Naive thymus-derived CD4-positive, alpha-beta T cell (primary cell): Measurements from ENCODE around the gene CIPC. TPM values are rescaled to one million over a fixed set of nuclear protein-coding genes. Genes with fewer than 3 reads are reported as not detected.

Experiments used
- ATAC-seq: fragments of 150-1000 bp; cut with Tn5 transposase; 2 replicates; pipeline ENCODE4 v1.10.0; 2021; ENCODE audit warnings: mild to moderate bottlenecking, moderate library complexity
- CTCF ChIA-PET: fragments of 350-600 bp; sonication (Branson Sonifier 250); formaldehyde crosslinking; loops from one replicate; lab custom pipeline; 2021; ENCODE audit warnings: antibody characterized with exemption; lab: Charles Lee
- POLR2A ChIA-PET: fragments of 350-600 bp; sonication (Branson Sonifier 250); formaldehyde crosslinking; loops from one replicate; lab custom pipeline; 2021; ENCODE audit warnings: antibody characterized with exemption, inconsistent platforms; lab: Charles Lee
- DNase-seq, 9 donors: peaks; one replicate each; pipeline versions ENCODE4 v3.0.0 to v3.0.0-alpha.2; 2020 to 2022; ENCODE audit warnings: mixed read lengths in 1 of 9
- H3K27ac ChIP-seq: one replicate; pipeline ENCODE4 v1.7.0; 2013; ENCODE audit warnings: mild to moderate bottlenecking, low read depth, low read length, moderate library complexity
- H3K27me3 ChIP-seq, 2 donors: one replicate each; pipeline ENCODE4 v1.7.0; 2013; ENCODE audit warnings: low read length in 2 of 2, mild to moderate bottlenecking in 2 of 2, moderate library complexity in 2 of 2; ENCODE audit not compliant: control insufficient read depth in 2 of 2, insufficient read depth in 2 of 2
- H3K36me3 ChIP-seq, 3 experiments: 1 replicate in 2 of 3; 2 replicates in 1 of 3; pipeline ENCODE4 v1.7.0; 2013; ENCODE audit warnings: low read length in 3 of 3, mild to moderate bottlenecking in 3 of 3, moderate library complexity in 1 of 3; ENCODE audit not compliant: insufficient read depth in 3 of 3, control insufficient read depth in 2 of 3
- H3K4me1 ChIP-seq, 2 donors: one replicate each; pipeline ENCODE4 v1.7.0; 2013; ENCODE audit warnings: low read length in 2 of 2, mild to moderate bottlenecking in 2 of 2, moderate library complexity in 1 of 2; ENCODE audit not compliant: control insufficient read depth in 2 of 2, insufficient read depth in 2 of 2
- H3K4me3 ChIP-seq: 2 replicates; pipeline ENCODE4 v1.7.0; 2013; ENCODE audit warnings: mild to moderate bottlenecking, low read length
- H3K9me3 ChIP-seq, 3 experiments: 1 replicate in 2 of 3; 2 replicates in 1 of 3; pipeline ENCODE4 v1.7.0; 2013; ENCODE audit warnings: low read length in 3 of 3; ENCODE audit not compliant: control insufficient read depth in 2 of 3
- H3K27ac Mint-ChIP-seq, 9 donors: one replicate each; pipeline ENCODE4 v1.8.0; 2020 to 2022; ENCODE audit warnings: mixed read lengths in 9 of 9, mild to moderate bottlenecking in 8 of 9, moderate library complexity in 5 of 9, inconsistent platforms in 2 of 9
- H3K27me3 Mint-ChIP-seq, 5 donors: one replicate each; pipeline ENCODE4 v1.8.0; 2021 to 2022; ENCODE audit warnings: mixed read lengths in 5 of 5, mild to moderate bottlenecking in 1 of 5
- H3K36me3 Mint-ChIP-seq, 5 donors: one replicate each; pipeline ENCODE4 v1.8.0; 2020 to 2022; ENCODE audit warnings: mixed read lengths in 5 of 5, mild to moderate bottlenecking in 3 of 5, inconsistent platforms in 1 of 5
- H3K4me1 Mint-ChIP-seq, 7 donors: one replicate each; pipeline ENCODE4 v1.8.0; 2020 to 2022; ENCODE audit warnings: mixed read lengths in 7 of 7, mild to moderate bottlenecking in 3 of 7, inconsistent platforms in 1 of 7
- H3K4me3 Mint-ChIP-seq, 10 donors: one replicate each; pipeline ENCODE4 v1.8.0; 2020 to 2022; ENCODE audit warnings: mild to moderate bottlenecking in 10 of 10, mixed read lengths in 10 of 10, moderate library complexity in 6 of 10, inconsistent platforms in 2 of 10
- H3K9me3 Mint-ChIP-seq, 11 donors: one replicate each; pipeline ENCODE4 v1.8.0; 2020 to 2022; ENCODE audit warnings: mixed read lengths in 11 of 11, mild to moderate bottlenecking in 4 of 11, inconsistent platforms in 1 of 11, moderate library complexity in 1 of 11
- intact Hi-C, 2 donors: fragments of 100-400 bp; cut with micrococcal nuclease; formaldehyde crosslinking; loops; one replicate each; pipeline ENCODE4 v1.15.1; 2023
- polyA plus RNA-seq, 2 donors: library from polyadenylated mRNA; unstranded; fragments of 300-500 nt; fragmentation: Illumina TruSeq; gene quantifications; one replicate each; pipeline ENCODE4 v1.2.3, GENCODE V29; 2021
- total RNA-seq, 6 experiments: library from RNA in 5 of 6; stranded (reverse) in 5 of 6; gene quantifications; 1 replicate in 5 of 6; 2 replicates in 1 of 6; pipeline ENCODE4 v1.2.3 and lab custom pipeline; 2021 to 2026

The CIPC gene
- total and polyA plus RNA-seq, 7 experiments from 2014 or later, result 4.3 to 14.2 (median 10.5) TPM

DNA sequence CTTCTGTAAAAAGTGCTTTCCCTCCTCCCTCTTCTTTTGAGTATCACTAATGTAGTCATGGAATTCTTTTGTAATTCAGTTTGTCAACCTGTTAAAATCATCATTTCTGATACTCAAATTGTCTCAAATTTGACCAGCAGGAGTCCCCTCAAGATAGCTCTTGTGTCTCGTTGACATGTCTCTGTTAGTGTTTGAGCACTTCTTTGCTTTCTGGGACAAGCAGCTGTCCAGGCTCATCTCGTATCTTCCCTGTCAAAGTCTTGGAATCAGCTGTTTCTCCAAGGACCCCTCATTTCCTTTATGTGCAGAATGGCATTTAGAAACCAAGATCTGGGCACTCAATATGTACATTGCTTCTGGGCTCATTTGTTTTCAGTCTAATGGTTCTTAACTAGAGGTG, 10.7 kb downstream of the CIPC start:
- Histone ChIP-seq H3K9me3 (no peaks in the 10 kb centered on the region), H3K4me1 (no peaks in the 10 kb centered on the region), H3K27me3 (no peaks in the 10 kb centered on the region), H3K4me3 (no peak overlapping the region), H3K36me3 (peaks cover 0 to 59% (median 5%) of the 10 kb centered on the region in 3 experiments), H3K27ac (no peak overlapping the region)
- ChIA-PET CTCF (interaction anchor here (0.6 to 2.6 kb wide), 2 partner anchors 15 to 208 kb away, joined by 4 to 18 read pairs; no protein-coding TSS in a partner anchor), POLR2A (interaction anchor here (2.2 kb wide), 1 partner anchor 12 kb away, joined by 10 read pairs; no protein-coding TSS in a partner anchor)
- Mint-ChIP-seq H3K9me3 (no peaks in the 10 kb centered on the region), H3K4me1 (peaks cover 0 to 11% (median 5%) of the 10 kb centered on the region in 7 donors), H3K27ac (peak overlapping the region in 1 of 9 donors; percentile 12), H3K36me3 (peaks cover 15 to 49% (median 20%) of the 10 kb centered on the region in 5 donors), H3K4me3 (no peak overlapping the region), H3K27me3 (no peaks in the 10 kb centered on the region)
- intact Hi-C loops, result loop anchor here in 1 of 2 donors (1.0 kb wide), 1 partner anchor 17 kb away; no protein-coding TSS in a partner anchor
- DNase-seq (no peak), ATAC-seq (no peak)

DNA sequence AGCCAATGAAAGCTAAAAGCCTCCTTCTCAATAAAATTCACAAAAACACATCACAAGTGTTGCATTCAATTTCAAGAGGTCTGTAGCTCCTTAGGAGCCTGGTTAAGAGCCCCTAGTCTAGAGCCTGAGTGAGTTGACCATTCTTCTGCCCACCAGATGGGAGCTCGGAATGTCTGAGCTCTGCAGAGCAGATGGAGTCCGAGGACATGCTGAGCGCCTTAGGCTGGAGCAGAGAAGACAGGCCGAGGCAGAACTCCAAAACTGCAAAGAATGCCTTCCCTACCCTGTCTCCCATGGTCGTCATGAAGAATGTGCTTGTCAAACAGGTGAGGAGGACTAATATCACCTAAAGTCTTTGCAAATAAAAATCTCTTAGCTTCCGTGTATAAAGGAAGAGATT, 11.6 kb downstream of the CIPC start:
- Histone ChIP-seq H3K4me3 (no peak overlapping the region), H3K9me3 (no peaks in the 10 kb centered on the region), H3K36me3 (peaks cover 0 to 68% (median 5%) of the 10 kb centered on the region in 3 experiments), H3K4me1 (no peaks in the 10 kb centered on the region), H3K27ac (no peak overlapping the region), H3K27me3 (no peaks in the 10 kb centered on the region)
- ChIA-PET CTCF (interaction anchor here (2.6 kb wide), 1 partner anchor 14 kb away, joined by 18 read pairs; no protein-coding TSS in a partner anchor), POLR2A (interaction anchor here (0.7 to 2.2 kb wide), 3 partner anchors 11 to 270 kb away, joined by 3 to 10 read pairs (median 3); no protein-coding TSS in a partner anchor)
- H3K27ac Mint-ChIP-seq, result no peak overlapping the region
- ATAC-seq, result no peak
- no peak for DNase-seq
- intact Hi-C loops, result no loop called here
- no peaks in the 10 kb centered on the region for H3K9me3 Mint-ChIP-seq
- no peaks in the 10 kb centered on the region for H3K27me3 Mint-ChIP-seq
- no peak overlapping the region for H3K4me3 Mint-ChIP-seq
- peaks cover 0 to 2% (median 2%) of the 10 kb centered on the region in 7 donors for H3K4me1 Mint-ChIP-seq
- H3K36me3 Mint-ChIP-seq, result peaks cover 17 to 51% (median 20%) of the 10 kb centered on the region in 5 donors

DNA sequence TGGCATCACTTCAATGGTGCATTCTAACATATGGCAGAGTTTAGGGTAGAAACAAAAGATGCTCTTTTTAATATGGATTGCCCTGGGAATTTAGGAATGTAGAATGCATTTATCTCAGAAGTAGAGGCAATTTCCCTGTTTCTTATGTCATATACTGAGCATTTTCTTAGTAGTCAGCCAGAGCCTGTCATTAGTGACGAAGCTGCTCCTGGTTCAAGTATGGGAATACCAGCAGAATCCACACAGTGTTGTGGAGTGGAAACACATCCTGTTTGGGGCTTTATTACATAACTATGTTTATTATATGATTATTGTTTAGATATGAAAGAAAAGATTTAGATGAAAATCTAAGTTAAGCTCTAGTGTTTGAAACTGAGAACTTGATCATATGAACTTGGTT, 12.2 kb downstream of the CIPC start:
- Histone ChIP-seq H3K27me3 (no peaks in the 10 kb centered on the region), H3K27ac (no peak overlapping the region), H3K4me1 (no peaks in the 10 kb centered on the region), H3K36me3 (peaks cover 0 to 68% (median 5%) of the 10 kb centered on the region in 3 experiments), H3K9me3 (no peaks in the 10 kb centered on the region), H3K4me3 (no peak overlapping the region)
- intact Hi-C loops, result no loop called here
- CTCF ChIA-PET, result interaction anchor here (0.6 to 0.9 kb wide), 2 partner anchors 8 to 16 kb away, joined by 3 read pairs; no protein-coding TSS in a partner anchor
- Mint-ChIP-seq H3K27ac (no peak overlapping the region), H3K4me3 (no peak overlapping the region), H3K9me3 (no peaks in the 10 kb centered on the region), H3K4me1 (peaks cover 0 to 1% (median 0%) of the 10 kb centered on the region in 7 donors), H3K27me3 (no peaks in the 10 kb centered on the region), H3K36me3 (peaks cover 17 to 56% (median 26%) of the 10 kb centered on the region in 5 donors)
- ATAC-seq, result no peak
- POLR2A ChIA-PET, result interaction anchor here (1.3 to 2.2 kb wide), 2 partner anchors 10 to 14 kb away, joined by 3 to 10 read pairs; no protein-coding TSS in a partner anchor
- no peak for DNase-seq

DNA sequence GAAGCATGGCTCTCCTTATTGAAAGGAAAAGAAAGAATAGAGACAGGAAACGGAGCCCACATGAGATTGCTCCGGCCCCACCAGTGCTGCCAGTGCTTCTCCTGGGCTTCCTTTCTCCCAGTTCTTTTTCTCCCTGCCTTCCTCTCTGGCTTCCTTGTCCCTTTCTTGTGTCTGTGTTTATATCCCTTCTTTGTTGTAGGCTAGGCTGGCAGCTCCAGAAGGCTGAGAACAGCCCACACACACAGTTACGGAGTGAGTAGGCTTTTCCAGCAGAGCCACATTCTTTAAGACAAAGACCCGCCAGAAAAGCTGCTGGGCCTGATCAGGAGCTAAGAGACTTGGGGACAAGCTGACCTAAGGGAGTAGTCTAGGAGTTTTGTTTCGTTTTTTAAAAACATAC, 13.0 kb downstream of the CIPC start:
- Mint-ChIP-seq H3K4me3 (no peak overlapping the region), H3K9me3 (no peaks in the 10 kb centered on the region), H3K36me3 (peaks cover 17 to 60% (median 28%) of the 10 kb centered on the region in 5 donors), H3K27ac (no peak overlapping the region), H3K27me3 (no peaks in the 10 kb centered on the region), H3K4me1 (peaks cover 0 to 1% (median 0%) of the 10 kb centered on the region in 7 donors)
- ChIA-PET CTCF (interaction anchor here (0.6 to 0.9 kb wide), 3 partner anchors 8 to 17 kb away, joined by 3 read pairs; no protein-coding TSS in a partner anchor), POLR2A (interaction anchor here (1.3 kb wide), 1 partner anchor 13 kb away, joined by 3 read pairs; no protein-coding TSS in a partner anchor)
- ATAC-seq (no peak), DNase-seq (no peak)
- no peaks in the 10 kb centered on the region for H3K4me1 ChIP-seq
- H3K9me3 ChIP-seq, result no peaks in the 10 kb centered on the region
- H3K4me3 ChIP-seq, result no peak overlapping the region
- no peak overlapping the region for H3K27ac ChIP-seq
- H3K27me3 ChIP-seq, result no peaks in the 10 kb centered on the region
- H3K36me3 ChIP-seq, result peaks cover 0 to 61% (median 5%) of the 10 kb centered on the region in 3 experiments
- intact Hi-C loops, result no loop called here

DNA sequence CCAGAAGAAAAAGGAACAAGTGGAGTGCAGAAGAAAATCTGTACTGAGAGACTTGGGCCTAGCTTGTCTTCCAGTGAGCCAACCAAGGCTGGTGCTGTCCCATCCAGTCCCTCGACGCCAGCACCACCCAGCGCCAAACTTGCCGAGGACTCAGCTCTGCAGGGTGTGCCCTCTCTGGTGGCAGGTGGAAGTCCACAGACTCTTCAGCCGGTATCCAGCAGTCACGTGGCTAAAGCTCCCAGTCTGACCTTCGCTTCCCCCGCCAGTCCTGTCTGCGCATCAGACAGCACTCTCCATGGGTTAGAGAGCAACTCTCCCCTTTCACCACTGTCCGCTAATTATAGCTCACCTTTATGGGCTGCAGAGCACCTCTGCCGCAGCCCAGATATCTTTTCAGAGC, 15.6 kb downstream of the CIPC start:
- no peak for ATAC-seq
- Mint-ChIP-seq H3K27ac (no peak overlapping the region), H3K36me3 (peaks cover 8 to 61% (median 25%) of the 10 kb centered on the region in 5 donors), H3K27me3 (no peaks in the 10 kb centered on the region), H3K4me1 (no peaks in the 10 kb centered on the region), H3K4me3 (no peak overlapping the region), H3K9me3 (no peaks in the 10 kb centered on the region)
- no peaks in the 10 kb centered on the region for H3K9me3 ChIP-seq
- no peak overlapping the region for H3K4me3 ChIP-seq
- no peak for DNase-seq
- peaks cover 0 to 49% (median 0%) of the 10 kb centered on the region in 3 experiments for H3K36me3 ChIP-seq
- intact Hi-C loops, result no loop called here
- H3K4me1 ChIP-seq, result no peaks in the 10 kb centered on the region
- ChIA-PET POLR2A (interaction anchor here (0.7 kb wide), 1 partner anchor 76 kb away, joined by 4 read pairs; no protein-coding TSS in a partner anchor), CTCF (interaction anchor here (1.2 kb wide), 1 partner anchor 9 kb away, joined by 3 read pairs; no protein-coding TSS in a partner anchor)
- no peak overlapping the region for H3K27ac ChIP-seq
- no peaks in the 10 kb centered on the region for H3K27me3 ChIP-seq

DNA sequence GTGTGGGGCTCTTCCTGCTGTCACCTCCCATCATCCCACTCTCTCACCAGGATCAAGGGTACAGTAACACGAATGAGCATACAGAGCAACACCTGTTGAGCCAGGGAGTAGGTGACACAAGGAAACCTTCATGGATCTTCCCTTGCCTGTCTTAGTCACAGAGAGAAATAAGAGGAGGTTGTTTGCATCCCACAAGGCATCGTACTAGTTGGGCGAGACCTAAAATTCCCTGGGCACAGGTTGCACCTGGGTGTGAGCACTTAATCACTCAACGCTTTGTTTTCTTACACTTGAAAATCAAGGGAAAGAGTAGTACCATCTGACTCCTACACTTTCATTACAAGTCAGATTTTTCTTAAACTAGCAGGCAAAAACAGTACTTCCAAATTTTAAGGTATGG, 16.6 kb downstream of the CIPC start:
- Mint-ChIP-seq H3K4me3 (no peak overlapping the region), H3K27ac (peak overlapping the region in 1 of 9 donors; percentile 32), H3K27me3 (no peaks in the 10 kb centered on the region), H3K9me3 (no peaks in the 10 kb centered on the region), H3K4me1 (no peaks in the 10 kb centered on the region), H3K36me3 (peaks cover 8 to 57% (median 20%) of the 10 kb centered on the region in 5 donors)
- ChIA-PET CTCF (interaction anchor here (0.6 kb wide), 1 partner anchor 1992 kb away, joined by 3 read pairs; no protein-coding TSS in a partner anchor), POLR2A (no interaction called here)
- no peak overlapping the region for H3K27ac ChIP-seq
- ATAC-seq (no peak), DNase-seq (no peak)
- no peaks in the 10 kb centered on the region for H3K9me3 ChIP-seq
- intact Hi-C loops, result no loop called here
- H3K4me3 ChIP-seq, result no peak overlapping the region
- H3K4me1 ChIP-seq, result peaks cover 0 to 3% of the 10 kb centered on the region in 2 donors
- peaks cover 0 to 45% (median 0%) of the 10 kb centered on the region in 3 experiments for H3K36me3 ChIP-seq
- no peaks in the 10 kb centered on the region for H3K27me3 ChIP-seq
